Lower leg skin (tissue), 4 donors: ENCODE measurements around the gene IL7R. TPM values are rescaled to one million over a fixed set of nuclear protein-coding genes. Genes with fewer than 3 reads are reported as not detected.
"Not testable (repeated sequence)": the region's sequence is repeated elsewhere in the genome, so short reads cannot be mapped to it uniquely, and the experiment has no call there.

Experiments
- DNase-seq, 2 donors: peaks; one replicate each; pipeline ENCODE4 v3.0.0-alpha.2; 2019; ENCODE audit warnings: low spot score in 2 of 2
- H3K4me3 ChIP-seq: fragments of 200-600 bp; sonication (generic); 2 replicates; pipeline ENCODE4 v1.5.1; 2017; ENCODE audit warnings: mild to moderate bottlenecking, low read depth; ENCODE audit not compliant: poor library complexity, severe bottlenecking
- POLR2A ChIP-seq, 2 donors: fragments of 450-650 bp; IDR thresholded peaks; one replicate each; pipeline ENCODE4 v1.6.1; 2016 to 2017; ENCODE audit warnings: antibody characterized with exemption in 2 of 2, mild to moderate bottlenecking in 1 of 2, moderate library complexity in 1 of 2
- WGBS, 2 donors: methylation state at CpG; one replicate each; pipeline ENCODE4 v1.1.5; 2018; 5-methylcytosine and 5-hydroxymethylcytosine counted together
- intact Hi-C: fragments of 100-400 bp; cut with DNase I; formaldehyde crosslinking; loops from one replicate; pipeline ENCODE4 v1.15.0; 2023; ENCODE audit warnings: low total_unique reads
- total RNA-seq, 4 donors: library from RNA; depleted of rRNA; stranded (reverse); fragments of >200 nt; gene quantifications; one replicate each; pipeline ENCODE4 v1.1.0, GENCODE V29; 2016
- TF ChIP-seq, protein P1 (sequence below), 3 donors: fragments of 450-650 bp; IDR thresholded peaks; one replicate each; pipeline ENCODE4 v1.5.1; 2016; ENCODE audit warnings: antibody characterized with exemption in 3 of 3, mild to moderate bottlenecking in 3 of 3, moderate library complexity in 2 of 3

IL7R gene
- total RNA-seq, 4 donors from 2014 or later: 1.4 to 5.5 (median 4.4) TPM

DNA sequence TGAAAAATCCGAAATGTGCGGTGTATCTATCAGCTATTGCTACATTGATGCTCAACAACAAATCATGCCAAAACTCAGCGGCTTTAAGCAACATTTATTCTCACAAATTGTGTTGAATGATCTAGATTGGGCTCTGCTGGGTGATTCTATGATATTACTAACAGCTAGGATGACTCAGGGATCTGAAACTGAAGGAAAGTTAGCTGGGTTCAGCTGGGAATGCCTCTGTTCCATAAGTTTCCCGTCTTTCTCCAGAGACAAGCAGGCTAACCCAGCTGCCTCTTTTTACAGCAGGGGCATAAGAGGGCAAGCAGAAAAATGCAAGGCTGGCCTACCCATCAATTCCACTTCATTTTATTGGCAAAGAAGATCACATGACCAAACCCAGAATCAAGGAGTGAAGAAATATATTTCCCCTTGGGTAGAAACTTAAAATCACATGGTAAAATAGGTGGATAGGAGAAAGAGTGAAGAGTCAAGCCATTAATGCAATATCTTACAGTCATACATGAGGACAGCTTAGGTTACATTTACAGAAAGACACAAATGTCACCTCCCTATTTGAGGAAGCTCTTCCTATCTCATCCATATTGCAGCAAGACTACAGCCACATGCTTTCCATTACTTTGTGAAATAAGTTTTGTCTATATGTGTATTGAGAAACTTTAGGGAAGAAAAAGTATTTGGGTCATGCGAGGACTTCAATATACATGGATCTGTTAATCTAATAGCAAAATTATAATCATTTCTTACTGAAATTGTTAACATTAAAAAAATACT is 30.8 kb downstream of the IL7R start:
- no peak overlapping the region for H3K4me3 ChIP-seq
- 66 to 74% methylated on average over 5 of the region's 5 CpGs for WGBS, 2 donors
- no peak for DNase-seq
- TF ChIP-seq, protein P1, sequence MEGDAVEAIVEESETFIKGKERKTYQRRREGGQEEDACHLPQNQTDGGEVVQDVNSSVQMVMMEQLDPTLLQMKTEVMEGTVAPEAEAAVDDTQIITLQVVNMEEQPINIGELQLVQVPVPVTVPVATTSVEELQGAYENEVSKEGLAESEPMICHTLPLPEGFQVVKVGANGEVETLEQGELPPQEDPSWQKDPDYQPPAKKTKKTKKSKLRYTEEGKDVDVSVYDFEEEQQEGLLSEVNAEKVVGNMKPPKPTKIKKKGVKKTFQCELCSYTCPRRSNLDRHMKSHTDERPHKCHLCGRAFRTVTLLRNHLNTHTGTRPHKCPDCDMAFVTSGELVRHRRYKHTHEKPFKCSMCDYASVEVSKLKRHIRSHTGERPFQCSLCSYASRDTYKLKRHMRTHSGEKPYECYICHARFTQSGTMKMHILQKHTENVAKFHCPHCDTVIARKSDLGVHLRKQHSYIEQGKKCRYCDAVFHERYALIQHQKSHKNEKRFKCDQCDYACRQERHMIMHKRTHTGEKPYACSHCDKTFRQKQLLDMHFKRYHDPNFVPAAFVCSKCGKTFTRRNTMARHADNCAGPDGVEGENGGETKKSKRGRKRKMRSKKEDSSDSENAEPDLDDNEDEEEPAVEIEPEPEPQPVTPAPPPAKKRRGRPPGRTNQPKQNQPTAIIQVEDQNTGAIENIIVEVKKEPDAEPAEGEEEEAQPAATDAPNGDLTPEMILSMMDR (IDR thresholded peaks at IDR 0.05): no peak
- no peak for TF ChIP-seq POLR2A (IDR thresholded peaks at IDR 0.05)
- intact Hi-C loops: no loop called here

GRCh38 chr5:35890021-35891020 is 33.6 kb downstream of the IL7R start:
- no peak for TF ChIP-seq POLR2A (IDR thresholded peaks at IDR 0.05)
- TF ChIP-seq, protein P1 (IDR thresholded peaks at IDR 0.05): no peak
- no peak for DNase-seq
- 45 to 46% methylated on average over 5 of the region's 5 CpGs for WGBS, 2 donors
- intact Hi-C loops: no loop called here
- H3K4me3 ChIP-seq: no peak overlapping the region

DNA sequence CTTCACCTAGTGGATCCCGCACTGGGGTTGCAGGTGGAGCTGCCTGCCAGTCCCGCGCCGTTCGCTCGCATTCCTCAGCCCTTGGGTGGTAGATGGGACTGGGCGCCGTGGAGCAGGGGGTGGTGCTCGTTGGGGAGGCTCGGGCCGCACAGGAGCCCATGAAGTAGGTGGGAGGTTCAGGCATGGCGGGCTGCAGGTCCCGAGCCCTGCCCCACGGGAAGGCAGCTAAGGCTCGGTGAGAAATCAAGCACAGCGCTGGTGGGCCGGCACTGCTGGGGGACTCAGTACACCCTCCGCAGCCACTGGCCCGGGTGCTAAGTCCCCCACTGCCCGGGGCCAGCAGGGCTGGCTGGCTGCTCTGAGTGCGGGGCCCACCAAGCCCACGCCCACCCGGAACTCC is 36.1 kb downstream of the IL7R start:
- 92 to 97% methylated on average over 13 to 14 of the region's 23 CpGs for WGBS, 2 donors
- intact Hi-C loops, DNase-seq, H3K4me3 ChIP-seq: not testable (repeated sequence)

GRCh38 chr5:35894131-35894530 is 37.4 kb downstream of the IL7R start:
- WGBS, 2 donors: 71 to 72% methylated on average over 5 of the region's 5 CpGs

GRCh38 chr5:35898952-35899660 is 42.4 kb downstream of the IL7R start:
- no peak overlapping the region for H3K4me3 ChIP-seq
- intact Hi-C loops: no loop called here
- TF ChIP-seq, protein P1 (IDR thresholded peaks at IDR 0.05): no peak
- TF ChIP-seq POLR2A (IDR thresholded peaks at IDR 0.05): no peak
- 60 to 76% methylated on average over 7 of the region's 7 CpGs for whole genome bisulfite sequencing, 2 donors
- no peak for DNase-seq

More at GRCh38 chr5:35894131-35894530, 37.4 kb downstream of the IL7R start:
- no peak overlapping the region for H3K4me3 ChIP-seq
- intact Hi-C loops: no loop called here
- no peak for DNase-seq
- TF ChIP-seq, protein P1 (IDR thresholded peaks at IDR 0.05): no peak
- TF ChIP-seq POLR2A (IDR thresholded peaks at IDR 0.05): no peak
